NCI-H2081 (cell line): ENCODE results near the gene DGKA.
A peak's percentile ranks its signal among the peaks of the same experiment; 100 is the strongest.
"Not testable (repeated sequence)": the region's sequence is repeated elsewhere in the genome, so short reads cannot be mapped to it uniquely, and the experiment has no call there.

Experiments
- DNase-seq, 2 experiments: peaks; one replicate each; lab custom pipeline; 2025; lab: John Stamatoyannopoulos, UW

DGKA gene

GRCh38 chr12:55969356-55969755 lies 38.4 kb downstream of the DGKA start:
- DNase-seq, result no peak

- no peak for DNase-seq
Observed at GRCh38 chr12:55970775-55971174, 39.8 kb downstream of the DGKA start.

- DNase-seq, result no peak
Observed at GRCh38 chr12:55972042-55972441, 41.1 kb downstream of the DGKA start.

GRCh38 chr12:55972456-55972855 lies 41.5 kb downstream of the DGKA start:
- DNase-seq, result no peak

- no peak for DNase-seq
Observed at GRCh38 chr12:55972911-55973598, 42.1 kb downstream of the DGKA start.

- peak; percentile 99 to 100 for DNase-seq
Observed at GRCh38 chr12:55973599-55974307, 42.8 kb downstream of the DGKA start, which contains the start of gene RAB5B. Gene RAB5B, plus strand, starts transcription at chr12:55974078. Its CDS starts 12,883 bp downstream, at chr12:55986961.

- DNase-seq, result peak; percentile 9 to 36
Observed at GRCh38 chr12:55974308-55974730, 43.4 kb downstream of the DGKA start.

- DNase-seq, result no peak
Observed at GRCh38 chr12:55978393-55978792, 47.4 kb downstream of the DGKA start.

GRCh38 chr12:55979069-55979468 lies 48.1 kb downstream of the DGKA start:
- no peak for DNase-seq

GRCh38 chr12:55981882-55982281 lies 50.9 kb downstream of the DGKA start:
- not testable (repeated sequence) for DNase-seq

GRCh38 chr12:55982319-55982936 lies 51.5 kb downstream of the DGKA start:
- no peak for DNase-seq

GRCh38 chr12:55983232-55983842 lies 52.4 kb downstream of the DGKA start:
- no peak for DNase-seq

- DNase-seq, result no peak
Observed at GRCh38 chr12:55984861-55985260, 53.9 kb downstream of the DGKA start.

- DNase-seq, result no peak
Observed at GRCh38 chr12:55985341-55985740, 54.4 kb downstream of the DGKA start.

GRCh38 chr12:55985976-55986375 lies 55.0 kb downstream of the DGKA start:
- not testable (repeated sequence) for DNase-seq

- no peak for DNase-seq
Observed at GRCh38 chr12:55991110-55991509, 60.1 kb downstream of the DGKA start.

GRCh38 chr12:55993230-55993853 lies 62.4 kb downstream of the DGKA start:
- no peak for DNase-seq

GRCh38 chr12:55995366-55995765 lies 64.4 kb downstream of the DGKA start:
- DNase-seq, result no peak

GRCh38 chr12:55996201-55996714 lies 65.3 kb downstream of the DGKA start:
- DNase-seq, result peak; percentile 41 to 65

GRCh38 chr12:55996715-55997534 lies 66.0 kb downstream of the DGKA start, which contains the start of gene SUOX:
Gene SUOX, plus strand, starts transcription at chr12:55997276. Its CDS starts 4,946 bp downstream, at chr12:56002222.
- DNase-seq, result peak; percentile 87 to 93

- no peak for DNase-seq
Observed at GRCh38 chr12:55997535-55997859, 66.5 kb downstream of the DGKA start.
